ENCODE data around the gene MANF. TPM values are rescaled to one million over a fixed set of nuclear protein-coding genes. Genes with fewer than 3 reads are reported as not detected.

Gene MANF
- total RNA-seq, 1 experiment from 2014 or later, result 132 TPM

DNA sequence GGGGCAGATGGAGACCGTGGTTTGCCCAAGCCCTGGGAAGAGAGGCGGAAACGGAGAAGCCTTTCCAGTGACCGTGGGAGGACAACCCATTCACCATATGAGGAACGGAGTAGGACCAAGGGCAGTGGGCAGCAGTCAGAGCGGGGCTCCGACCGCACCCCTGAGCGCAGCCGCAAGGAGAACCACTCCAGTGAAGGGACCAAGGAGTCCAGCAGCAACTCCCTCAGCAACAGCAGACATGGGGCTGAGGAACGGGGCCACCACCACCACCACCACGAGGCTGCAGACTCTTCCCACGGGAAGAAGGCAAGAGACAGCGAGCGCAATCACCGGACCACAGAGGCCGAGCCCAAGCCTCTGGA lies 8.0 kb downstream of the MANF start:
- H3K36me3 ChIP-seq (ENCODE audit: control insufficient read depth in 1 of 2, insufficient read depth in 2 of 2, low read length in 2 of 2), result peaks cover 25 to 70% of the 10 kb centered on the region in 2 experiments
- H3K9me3 ChIP-seq (ENCODE audit: control insufficient read depth in 1 of 2, insufficient read depth in 1 of 2, low read depth in 1 of 2, low read length in 2 of 2), result peaks cover 0 to 14% of the 10 kb centered on the region in 2 experiments; a peak in 1 of 4 replicates
- TF ChIP-seq SRF (IDR thresholded peaks at IDR 0.05; ENCODE audit: low read depth) (no peak), FOSL1 (IDR thresholded peaks at IDR 0.05; ENCODE audit: low read depth) (no peak), SIN3A (IDR thresholded peaks at IDR 0.05; ENCODE audit: low read depth) (no peak), POLR2AphosphoS5 (IDR thresholded peaks at IDR 0.05; ENCODE audit: low read depth, low read length) (no peak)
- TF ChIP-seq, protein P1, sequence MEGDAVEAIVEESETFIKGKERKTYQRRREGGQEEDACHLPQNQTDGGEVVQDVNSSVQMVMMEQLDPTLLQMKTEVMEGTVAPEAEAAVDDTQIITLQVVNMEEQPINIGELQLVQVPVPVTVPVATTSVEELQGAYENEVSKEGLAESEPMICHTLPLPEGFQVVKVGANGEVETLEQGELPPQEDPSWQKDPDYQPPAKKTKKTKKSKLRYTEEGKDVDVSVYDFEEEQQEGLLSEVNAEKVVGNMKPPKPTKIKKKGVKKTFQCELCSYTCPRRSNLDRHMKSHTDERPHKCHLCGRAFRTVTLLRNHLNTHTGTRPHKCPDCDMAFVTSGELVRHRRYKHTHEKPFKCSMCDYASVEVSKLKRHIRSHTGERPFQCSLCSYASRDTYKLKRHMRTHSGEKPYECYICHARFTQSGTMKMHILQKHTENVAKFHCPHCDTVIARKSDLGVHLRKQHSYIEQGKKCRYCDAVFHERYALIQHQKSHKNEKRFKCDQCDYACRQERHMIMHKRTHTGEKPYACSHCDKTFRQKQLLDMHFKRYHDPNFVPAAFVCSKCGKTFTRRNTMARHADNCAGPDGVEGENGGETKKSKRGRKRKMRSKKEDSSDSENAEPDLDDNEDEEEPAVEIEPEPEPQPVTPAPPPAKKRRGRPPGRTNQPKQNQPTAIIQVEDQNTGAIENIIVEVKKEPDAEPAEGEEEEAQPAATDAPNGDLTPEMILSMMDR (IDR thresholded peaks at IDR 0.05 in 2 of 3, conservative IDR thresholded peaks at IDR 0.05 in 1 of 3; ENCODE audit: borderline replicate concordance in 1 of 3, insufficient read depth in 1 of 3, low read depth in 2 of 3, low read length in 2 of 3), result no peak
- H2AFZ ChIP-seq (ENCODE audit: low read depth, low read length, poor library complexity, severe bottlenecking), result no peak overlapping the region
- ChIA-PET POLR2A (no interaction called here), RAD21 (ENCODE audit: low non-redundant PET in 1 of 2, low total read pairs in 2 of 2, uncharacterized antibody in 2 of 2, unreplicated experiment in 2 of 2) (no interaction called here), CTCF (no interaction called here)
- no peak for DNase-seq (ENCODE audit: low read depth, low spot score)
- H3K9ac ChIP-seq (ENCODE audit: low read length), result no peak overlapping the region
- no peak overlapping the region for H3K4me2 ChIP-seq (ENCODE audit: low read length)
- no peak overlapping the region for H3K4me3 ChIP-seq (replicated peaks in 1 of 2; ENCODE audit: low read depth in 1 of 2, low read length in 2 of 2)
- H3K4me1 ChIP-seq (ENCODE audit: control insufficient read depth in 1 of 2, insufficient read depth in 2 of 2, low read length in 2 of 2), result peaks cover 15 to 27% of the 10 kb centered on the region in 2 experiments; a peak in 3 of 4 replicates
- no peak overlapping the region for H3K27ac ChIP-seq (ENCODE audit: low read depth, low read length)
- BruUV-seq (replicated peaks), result TSS peak; percentile 32
- H4K20me1 ChIP-seq (ENCODE audit: insufficient read depth), result no peaks in the 10 kb centered on the region
- H3K9me2 ChIP-seq (ENCODE audit: insufficient read depth), result no peaks in the 10 kb centered on the region
- intact Hi-C loops (cut with micrococcal nuclease), result loop anchor here (5.0 kb wide), 1 partner anchor 279 kb away; the partner anchor contains the start of gene TEX264
- no peaks in the 10 kb centered on the region for H3K27me3 ChIP-seq (ENCODE audit: insufficient read depth, low read length)
- no peak for ATAC-seq
- H3K79me2 ChIP-seq (ENCODE audit: insufficient read depth, low read length), result peaks cover 39% of the 10 kb centered on the region

DNA sequence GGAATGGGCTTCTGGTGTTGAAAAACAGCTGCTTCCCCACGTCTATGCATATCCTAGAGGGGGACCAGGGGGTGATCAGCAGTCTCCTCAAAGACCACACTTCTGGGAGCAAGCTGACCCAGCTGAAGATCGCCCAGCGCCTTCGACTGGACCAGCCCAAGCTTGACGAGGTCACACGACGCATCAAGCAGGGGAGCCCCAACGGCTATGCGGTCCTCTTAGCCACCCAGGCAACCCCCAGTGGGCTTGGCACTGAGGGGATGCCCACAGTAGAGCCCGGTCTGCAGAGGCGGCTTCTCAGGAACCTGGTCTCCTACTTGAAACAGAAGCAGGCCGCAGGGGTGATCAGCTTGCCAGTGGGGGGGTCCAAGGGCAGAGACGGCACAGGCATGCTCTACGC lies 8.5 kb downstream of the MANF start:
- Histone ChIP-seq H3K4me1 (ENCODE audit: control insufficient read depth in 1 of 2, insufficient read depth in 2 of 2, low read length in 2 of 2) (peaks cover 13 to 22% of the 10 kb centered on the region in 2 experiments; a peak in 2 of 4 replicates), H3K36me3 (ENCODE audit: control insufficient read depth in 1 of 2, insufficient read depth in 2 of 2, low read length in 2 of 2) (peaks cover 29 to 68% of the 10 kb centered on the region in 2 experiments), H3K9me3 (ENCODE audit: control insufficient read depth in 1 of 2, insufficient read depth in 1 of 2, low read depth in 1 of 2, low read length in 2 of 2) (peaks cover 0 to 14% of the 10 kb centered on the region in 2 experiments; a peak in 1 of 4 replicates), H3K4me3 (replicated peaks in 1 of 2; ENCODE audit: low read depth in 1 of 2, low read length in 2 of 2) (no peak overlapping the region), H3K4me2 (ENCODE audit: low read length) (no peak overlapping the region), H3K27me3 (ENCODE audit: insufficient read depth, low read length) (no peaks in the 10 kb centered on the region), H2AFZ (ENCODE audit: low read depth, low read length, poor library complexity, severe bottlenecking) (no peak overlapping the region), H3K9me2 (ENCODE audit: insufficient read depth) (no peaks in the 10 kb centered on the region), H3K79me2 (ENCODE audit: insufficient read depth, low read length) (peaks cover 39% of the 10 kb centered on the region), H4K20me1 (ENCODE audit: insufficient read depth) (no peaks in the 10 kb centered on the region), H3K27ac (ENCODE audit: low read depth, low read length) (no peak overlapping the region), H3K9ac (ENCODE audit: low read length) (no peak overlapping the region)
- intact Hi-C loops (cut with micrococcal nuclease), result loop anchor here (5.0 kb wide), 1 partner anchor 279 kb away; the partner anchor contains the start of gene TEX264
- ChIA-PET POLR2A (no interaction called here), RAD21 (ENCODE audit: low non-redundant PET in 1 of 2, low total read pairs in 2 of 2, uncharacterized antibody in 2 of 2, unreplicated experiment in 2 of 2) (no interaction called here), CTCF (no interaction called here)
- ATAC-seq (no peak), DNase-seq (ENCODE audit: low read depth, low spot score) (no peak)
- no peak for TF ChIP-seq POLR2AphosphoS5 (IDR thresholded peaks at IDR 0.05; ENCODE audit: low read depth, low read length)
- no peak for TF ChIP-seq SIN3A (IDR thresholded peaks at IDR 0.05; ENCODE audit: low read depth)
- TF ChIP-seq JUND (IDR thresholded peaks at IDR 0.05), result no peak
- no peak for TF ChIP-seq EGR1 (IDR thresholded peaks at IDR 0.05; ENCODE audit: low read depth)
- TF ChIP-seq, protein P1 (IDR thresholded peaks at IDR 0.05 in 2 of 3, conservative IDR thresholded peaks at IDR 0.05 in 1 of 3; ENCODE audit: borderline replicate concordance in 1 of 3, insufficient read depth in 1 of 3, low read depth in 2 of 3, low read length in 2 of 3), result no peak
- TF ChIP-seq CEBPB (IDR thresholded peaks at IDR 0.05; ENCODE audit: low read depth), result no peak
- no peak for TF ChIP-seq SRF (IDR thresholded peaks at IDR 0.05; ENCODE audit: low read depth)
- no TSS peak for BruUV-seq (replicated peaks)
